Mucosa of rectum (tissue), 2 donors: Measurements from ENCODE around the gene POC1B.
A peak's percentile ranks its signal among the peaks of the same experiment; 100 is the strongest.

Source experiments
- H3K27ac ChIP-seq, 2 donors: one replicate each; pipeline ENCODE4 v1.7.0; 2013; ENCODE audit warnings: inconsistent platforms in 2 of 2, low read depth in 2 of 2, low read length in 2 of 2
- H3K27me3 ChIP-seq, 2 donors: one replicate each; pipeline ENCODE4 v1.7.0; 2013; ENCODE audit warnings: low read length in 2 of 2; ENCODE audit not compliant: control insufficient read depth in 2 of 2, insufficient read depth in 2 of 2
- H3K36me3 ChIP-seq, 2 donors: one replicate each; pipeline ENCODE4 v1.7.0; 2013; ENCODE audit warnings: low read length in 2 of 2; ENCODE audit not compliant: control insufficient read depth in 2 of 2, insufficient read depth in 2 of 2
- H3K4me1 ChIP-seq, 2 donors: one replicate each; pipeline ENCODE4 v1.7.0; 2013; ENCODE audit warnings: low read length in 2 of 2, mild to moderate bottlenecking in 1 of 2; ENCODE audit not compliant: control insufficient read depth in 2 of 2, insufficient read depth in 2 of 2
- H3K4me3 ChIP-seq, 2 donors: one replicate each; pipeline ENCODE4 v1.7.0; 2013; ENCODE audit warnings: low read length in 2 of 2
- H3K9ac ChIP-seq, 2 donors: one replicate each; pipeline ENCODE4 v1.7.0; 2013; ENCODE audit warnings: low read length in 2 of 2, low read depth in 1 of 2, mild to moderate bottlenecking in 1 of 2
- H3K9me3 ChIP-seq, 2 donors: one replicate each; pipeline ENCODE4 v1.7.0; 2013; ENCODE audit warnings: low read length in 2 of 2; ENCODE audit not compliant: control insufficient read depth in 2 of 2
- donor health status: healthy.
- donor health status: Normal muscosa, but diverticular disease.

The POC1B gene

DNA sequence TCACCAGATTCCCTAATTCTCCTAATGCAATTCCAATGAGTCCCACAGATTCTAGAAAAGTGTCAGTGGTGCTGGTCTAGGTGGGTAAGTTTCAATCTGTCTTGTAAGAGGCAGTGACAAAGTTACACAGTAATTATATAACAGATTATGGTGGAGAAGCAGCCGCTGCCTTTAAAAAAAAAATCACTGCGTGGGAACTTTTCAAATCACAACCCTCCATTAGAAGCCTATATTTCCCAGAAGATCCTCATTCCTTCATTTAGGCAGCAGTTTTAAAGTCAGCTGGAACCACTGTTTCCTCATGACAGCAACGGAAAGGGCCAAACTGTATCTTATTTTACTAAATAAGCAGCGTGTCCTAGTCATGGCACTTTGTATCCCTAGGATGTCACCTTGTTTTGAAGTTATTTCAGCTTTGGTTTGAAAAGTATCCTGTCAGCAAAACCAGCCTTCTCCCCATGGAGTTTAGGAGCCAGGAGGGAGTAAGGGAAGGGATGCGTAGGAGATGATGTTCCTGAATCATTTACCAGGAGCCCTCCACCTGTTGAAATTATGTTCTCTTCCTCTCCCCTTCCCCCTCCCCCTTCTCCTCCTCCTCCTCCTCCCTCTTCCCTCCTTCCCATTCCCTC lies 145.9 kb downstream of the POC1B start:
- Histone ChIP-seq H3K4me1 (peaks cover 55 to 69% of the 10 kb centered on the region in 2 donors), H3K9ac (peak overlapping the region in 1 of 2 donors; percentile 12)

DNA sequence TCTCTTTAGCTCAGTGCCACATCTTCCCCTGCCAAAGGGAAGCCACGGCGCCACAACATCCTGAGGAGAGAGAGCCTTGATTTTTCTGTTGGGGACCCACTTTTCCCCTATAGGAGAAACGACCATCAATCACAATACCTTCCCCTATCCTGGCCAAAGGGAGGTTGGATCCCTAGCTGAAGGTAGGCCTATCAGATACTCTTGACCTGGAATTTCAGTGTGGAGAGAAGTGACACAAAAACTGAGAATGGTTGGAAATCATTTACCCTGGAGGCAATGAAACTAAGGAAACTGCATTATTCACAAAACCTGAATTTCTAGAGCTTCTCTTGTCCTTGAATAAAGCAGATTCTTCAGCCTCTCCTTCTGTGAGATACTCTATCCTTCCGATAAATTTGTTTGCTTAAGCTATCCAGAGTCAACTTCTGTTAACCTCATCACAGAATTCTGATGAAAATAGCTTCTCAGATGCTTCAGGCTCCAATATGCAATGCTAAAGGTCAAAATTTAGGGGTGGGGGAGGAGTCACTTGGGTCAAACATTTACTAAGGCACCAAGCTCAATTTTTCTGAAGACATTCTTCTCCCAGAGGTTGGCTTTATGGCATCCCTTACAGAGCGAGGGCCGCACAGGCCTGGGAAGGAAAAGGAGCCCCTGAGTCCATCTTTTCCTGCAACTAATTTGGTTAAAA lies 146.6 kb downstream of the POC1B start:
- Histone ChIP-seq H3K27me3 (no peaks in the 10 kb centered on the region), H3K4me3 (no peak overlapping the region), H3K9ac (no peak overlapping the region), H3K27ac (peak overlapping the region; percentile 50 to 73), H3K36me3 (no peaks in the 10 kb centered on the region), H3K4me1 (peaks cover 51 to 67% of the 10 kb centered on the region in 2 donors), H3K9me3 (no peaks in the 10 kb centered on the region)

More for the DNA sequence above, 145.9 kb downstream of the POC1B start:
- H3K27me3 ChIP-seq, result no peaks in the 10 kb centered on the region
- H3K9me3 ChIP-seq, result no peaks in the 10 kb centered on the region
- H3K27ac ChIP-seq, result peak overlapping the region; percentile 50 to 73
- no peak overlapping the region for H3K4me3 ChIP-seq
- H3K36me3 ChIP-seq, result no peaks in the 10 kb centered on the region

DNA sequence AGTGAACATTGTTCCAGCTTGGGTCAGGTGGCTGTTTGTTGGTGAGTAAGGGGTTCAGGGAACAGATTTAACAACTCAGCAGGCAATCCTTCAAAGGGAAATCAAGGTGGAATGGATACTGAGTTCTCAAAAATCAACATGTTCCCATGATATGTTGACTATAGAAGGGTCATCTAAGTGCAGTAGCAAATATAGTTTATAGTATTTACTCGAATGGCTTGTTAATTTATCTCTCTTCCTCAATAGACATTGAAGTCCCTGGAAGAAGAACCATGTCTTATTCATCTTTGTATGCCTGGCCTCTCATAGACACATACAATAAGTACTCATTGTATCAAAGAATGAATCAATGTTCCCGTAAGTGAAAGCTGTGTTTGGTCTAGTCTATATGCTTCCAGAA lies 149.0 kb downstream of the POC1B start:
- Histone ChIP-seq H3K36me3 (no peaks in the 10 kb centered on the region), H3K4me1 (peaks cover 49 to 64% of the 10 kb centered on the region in 2 donors), H3K9ac (no peak overlapping the region), H3K27ac (peak overlapping the region; percentile 91 to 97), H3K4me3 (no peak overlapping the region), H3K27me3 (no peaks in the 10 kb centered on the region), H3K9me3 (no peaks in the 10 kb centered on the region)

DNA sequence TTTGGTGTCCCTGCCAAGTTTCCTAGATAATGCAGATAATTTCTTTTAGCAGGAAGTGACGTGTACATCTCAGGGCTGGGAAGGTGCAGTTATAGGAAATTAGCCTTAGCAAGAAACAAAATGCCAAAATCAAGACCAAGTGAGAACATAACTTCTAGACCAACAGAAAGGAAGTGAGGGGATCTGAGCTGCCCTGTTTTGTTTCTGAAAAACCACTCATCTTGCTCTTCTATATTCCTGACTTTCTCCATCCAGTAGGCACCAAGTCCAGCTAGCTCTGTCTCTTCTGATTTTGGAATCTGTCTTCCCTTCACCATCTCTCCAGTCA lies 149.7 kb downstream of the POC1B start:
- Histone ChIP-seq H3K36me3 (no peaks in the 10 kb centered on the region), H3K4me3 (peak overlapping the region in 1 of 2 donors; percentile 29), H3K27ac (peak overlapping the region; percentile 91 to 97), H3K4me1 (peaks cover 49 to 67% of the 10 kb centered on the region in 2 donors), H3K9me3 (no peaks in the 10 kb centered on the region), H3K27me3 (no peaks in the 10 kb centered on the region), H3K9ac (peak overlapping the region; percentile 42 to 55)

DNA sequence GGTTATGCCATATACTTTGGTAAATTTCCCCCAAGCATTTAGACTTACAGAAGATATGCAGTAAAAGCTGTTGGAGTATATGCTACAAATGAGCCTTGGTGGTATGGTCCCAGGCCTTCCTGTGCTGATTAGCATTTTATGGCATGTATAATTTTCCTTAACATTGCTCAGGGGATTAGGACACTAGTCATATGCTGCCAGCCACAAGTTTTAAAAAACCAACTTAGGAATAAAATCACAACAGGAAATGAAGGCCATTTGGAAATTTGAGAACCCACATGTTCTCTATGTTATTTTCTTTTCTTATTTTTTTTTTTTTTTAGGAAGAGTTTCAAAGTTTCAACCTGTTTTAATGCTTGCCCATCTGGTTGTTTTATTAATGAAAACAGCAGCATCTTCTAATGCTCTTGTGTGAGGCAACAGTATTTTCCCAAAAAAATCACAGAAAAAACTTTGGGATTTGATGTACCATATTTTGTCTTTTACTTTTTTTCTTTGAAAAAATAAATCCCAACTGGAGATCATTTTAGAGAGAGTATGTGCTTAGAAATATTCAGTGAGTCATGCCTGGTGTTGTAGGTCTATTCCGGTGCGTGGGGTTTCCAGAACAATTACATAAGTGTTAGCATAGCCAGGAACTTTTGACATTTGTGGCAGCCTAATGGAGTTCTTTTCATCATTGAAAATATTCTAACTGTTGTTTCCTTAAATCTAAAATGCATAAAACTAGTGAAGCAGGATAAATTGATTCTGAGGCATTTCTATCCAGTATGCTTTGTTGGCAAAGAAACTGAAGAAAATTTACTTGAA lies 151.9 kb downstream of the POC1B start:
- Histone ChIP-seq H3K4me1 (peaks cover 44 to 67% of the 10 kb centered on the region in 2 donors), H3K27ac (peak overlapping the region; percentile 34 to 38), H3K9me3 (no peaks in the 10 kb centered on the region), H3K27me3 (no peaks in the 10 kb centered on the region), H3K4me3 (no peak overlapping the region), H3K9ac (no peak overlapping the region), H3K36me3 (no peaks in the 10 kb centered on the region)

DNA sequence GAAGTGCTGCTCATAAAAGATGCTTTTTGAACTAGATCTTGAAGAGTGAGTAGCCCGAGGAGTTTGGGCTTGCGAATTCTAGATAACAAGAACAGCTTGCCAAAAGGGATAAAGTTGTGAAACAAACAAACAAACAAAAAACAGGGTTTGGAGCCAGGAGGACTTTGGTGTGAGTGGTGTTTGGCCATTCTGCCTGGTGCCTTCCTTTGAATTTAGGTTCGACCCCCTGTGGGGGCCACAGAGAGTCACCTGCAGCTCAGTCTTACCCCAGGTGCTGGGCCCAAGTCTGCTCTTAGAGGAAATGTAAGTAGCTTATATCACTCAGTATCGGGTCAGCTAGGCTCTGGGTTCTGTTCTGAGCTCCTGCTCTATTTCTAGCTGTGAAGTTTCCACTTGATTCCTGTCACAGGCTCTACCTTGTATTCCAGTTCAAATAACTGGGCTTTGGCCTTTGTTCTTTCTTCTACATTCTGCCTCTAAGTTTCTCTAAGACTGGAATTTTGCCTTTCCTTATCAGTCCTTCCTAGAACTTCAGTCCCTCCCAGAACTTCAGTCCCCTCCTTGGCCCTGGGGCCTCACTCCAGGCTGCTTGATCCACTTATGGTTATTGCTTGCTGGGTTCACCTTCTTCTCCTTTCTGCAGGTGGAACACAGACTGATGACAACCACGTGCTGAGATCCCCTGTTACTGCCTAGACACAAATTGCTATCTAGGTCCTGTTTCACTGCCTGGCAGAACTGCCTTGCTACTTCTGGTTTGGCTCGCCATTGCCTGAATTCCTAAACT lies 153.1 kb downstream of the POC1B start:
- peaks cover 43 to 68% of the 10 kb centered on the region in 2 donors for H3K4me1 ChIP-seq
- H3K27ac ChIP-seq, result peak overlapping the region; percentile 42 to 64
- H3K36me3 ChIP-seq, result no peaks in the 10 kb centered on the region
- no peak overlapping the region for H3K9ac ChIP-seq
- no peaks in the 10 kb centered on the region for H3K9me3 ChIP-seq
- no peak overlapping the region for H3K4me3 ChIP-seq
- no peaks in the 10 kb centered on the region for H3K27me3 ChIP-seq

DNA sequence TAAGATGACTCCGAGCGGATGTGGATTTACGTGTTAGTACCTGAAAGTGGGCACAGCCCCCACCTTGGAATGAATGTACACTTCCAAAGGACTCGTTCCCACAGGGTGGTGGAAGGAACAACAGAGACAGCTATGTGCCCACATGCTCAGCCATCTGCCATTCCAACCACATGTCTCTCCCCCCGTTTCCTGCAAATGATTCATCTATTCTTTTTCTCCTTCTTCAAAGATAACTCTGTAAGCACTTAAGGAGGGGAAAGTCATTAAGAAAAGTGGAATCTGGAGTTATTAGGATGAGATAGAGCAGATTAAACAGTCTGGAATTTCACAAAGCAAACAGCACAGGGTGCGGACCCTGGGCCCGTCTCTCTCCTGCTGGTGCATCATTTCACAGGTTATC lies 155.0 kb downstream of the POC1B start:
- H3K9me3 ChIP-seq, result no peaks in the 10 kb centered on the region
- no peaks in the 10 kb centered on the region for H3K27me3 ChIP-seq
- no peak overlapping the region for H3K4me3 ChIP-seq
- peak overlapping the region; percentile 49 to 62 for H3K27ac ChIP-seq
- H3K4me1 ChIP-seq, result peaks cover 29 to 50% of the 10 kb centered on the region in 2 donors
- no peak overlapping the region for H3K9ac ChIP-seq
- no peaks in the 10 kb centered on the region for H3K36me3 ChIP-seq

DNA sequence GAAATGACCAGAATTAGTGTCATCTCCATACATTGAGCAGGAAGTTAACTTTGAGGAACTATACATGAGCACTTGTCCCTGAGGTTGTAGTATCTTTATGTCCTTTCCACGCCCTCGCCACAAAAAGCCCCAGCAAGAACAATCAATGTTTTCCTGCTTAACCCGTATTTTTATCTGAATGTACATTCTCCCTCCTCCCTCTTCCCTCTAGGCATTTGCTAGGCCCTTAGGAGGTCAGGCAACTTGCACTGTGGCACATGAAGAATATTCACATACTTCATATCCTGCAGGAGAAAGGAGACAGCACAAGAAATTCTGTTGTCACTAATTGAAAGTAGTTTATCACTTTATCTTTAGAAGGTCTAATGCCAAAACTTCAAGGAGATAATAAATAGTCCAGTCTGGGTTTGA lies 155.4 kb downstream of the POC1B start:
- peaks cover 27 to 48% of the 10 kb centered on the region in 2 donors for H3K4me1 ChIP-seq
- no peak overlapping the region for H3K4me3 ChIP-seq
- no peak overlapping the region for H3K9ac ChIP-seq
- no peaks in the 10 kb centered on the region for H3K27me3 ChIP-seq
- H3K27ac ChIP-seq, result peak overlapping the region; percentile 49 to 62
- no peaks in the 10 kb centered on the region for H3K9me3 ChIP-seq
- H3K36me3 ChIP-seq, result no peaks in the 10 kb centered on the region
